HG03103 (cell line): ENCODE data around the gene FZD4.
"Not testable (repeated sequence)": the region's sequence is repeated elsewhere in the genome, so short reads cannot be mapped to it uniquely, and the experiment has no call there.

Experiments used
- ATAC-seq: cut with Tn5 transposase; IDR thresholded peaks from one replicate; pipeline ENCODE4 v1.9.1; 2021; ENCODE audit warnings: low read depth; ENCODE audit not compliant: unreplicated experiment

FZD4 gene

DNA sequence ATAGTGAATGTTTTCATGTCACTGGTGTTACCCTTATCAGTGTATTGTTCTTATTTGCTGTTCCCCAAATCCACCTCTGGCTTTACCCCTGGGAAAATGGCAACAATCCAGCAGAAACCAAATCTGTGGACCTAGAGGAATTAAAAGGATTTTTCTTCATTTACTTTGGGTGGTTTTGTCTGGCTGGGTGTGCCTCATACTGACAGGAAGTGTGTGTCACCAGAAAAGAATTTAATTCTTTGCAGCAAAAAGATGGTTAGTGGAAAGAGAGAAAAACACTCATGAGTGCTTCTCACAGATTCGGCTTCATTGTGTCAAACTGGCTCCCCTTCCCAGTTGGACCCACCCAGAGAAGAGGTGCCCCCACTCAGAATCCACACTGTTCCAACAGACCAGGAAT is 38.9 kb downstream of the FZD4 start:
- ATAC-seq: no peak

DNA sequence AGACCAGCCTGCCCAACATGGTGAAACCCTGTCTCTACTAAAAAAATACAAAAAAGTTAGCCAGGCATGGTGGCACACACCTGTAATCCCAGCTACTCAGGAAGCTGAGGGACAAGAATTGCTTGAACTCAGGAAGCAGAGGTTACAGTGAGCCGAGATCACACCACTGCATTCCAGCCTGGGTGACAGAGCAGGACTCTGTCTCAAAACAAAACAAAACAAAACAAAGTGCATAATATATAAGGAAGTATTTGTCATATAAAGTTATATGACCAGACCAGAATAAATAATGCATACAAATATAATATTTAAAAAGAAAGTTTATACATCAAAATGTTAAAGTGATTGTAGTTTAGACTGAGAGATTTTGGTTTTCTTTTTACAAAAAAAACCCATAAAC is 39.3 kb downstream of the FZD4 start:
- not testable (repeated sequence) for ATAC-seq

DNA sequence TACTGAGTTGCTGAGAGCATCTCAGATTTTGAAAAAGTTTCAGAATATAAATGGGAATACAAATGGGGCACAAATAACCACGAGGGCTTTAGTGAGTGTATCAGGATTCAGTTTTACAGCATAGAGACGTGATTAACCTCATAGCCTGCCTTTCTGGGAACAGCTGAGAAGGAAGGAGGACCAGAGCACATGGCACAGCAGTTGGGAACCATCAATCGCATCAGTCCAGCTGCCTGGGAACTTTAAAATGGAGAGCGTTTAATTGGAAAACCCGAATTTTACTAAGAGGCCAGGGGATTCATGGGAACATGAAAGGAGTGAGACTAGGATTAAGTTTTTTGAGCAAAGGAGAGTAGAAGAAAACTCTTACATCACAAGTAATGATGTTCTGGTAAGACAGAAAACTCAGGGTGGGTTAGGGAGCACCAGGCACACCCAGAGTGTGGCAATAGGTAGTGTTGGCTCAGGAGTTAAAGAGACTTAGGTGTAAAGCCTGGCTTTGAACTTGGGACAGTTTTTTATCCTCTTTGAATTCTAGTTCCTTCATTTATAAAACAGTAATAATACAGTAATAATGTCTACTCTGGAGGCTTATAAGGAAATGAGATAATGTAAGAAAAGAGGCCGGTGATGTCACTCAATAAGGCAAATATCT is 40.2 kb downstream of the FZD4 start:
- ATAC-seq: no peak

DNA sequence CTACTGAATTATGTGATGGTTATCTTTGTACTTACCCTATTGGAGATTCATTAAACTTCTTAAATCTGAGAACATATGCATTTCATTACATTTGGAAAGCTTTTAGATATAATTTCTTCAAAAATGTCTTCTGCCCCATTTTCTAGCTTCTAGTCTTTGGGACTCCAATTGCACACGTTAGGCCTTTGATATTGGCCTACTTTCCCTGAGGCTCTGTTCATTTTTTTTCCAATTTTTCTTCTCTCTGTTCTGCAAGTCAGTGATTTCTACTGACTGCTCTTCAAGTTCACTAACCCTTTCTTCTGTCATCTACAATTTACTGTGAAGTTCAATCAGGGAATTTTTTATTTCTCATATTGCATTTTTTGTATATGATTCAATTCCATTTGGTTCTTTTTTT is 43.0 kb downstream of the FZD4 start:
- no peak for ATAC-seq

DNA sequence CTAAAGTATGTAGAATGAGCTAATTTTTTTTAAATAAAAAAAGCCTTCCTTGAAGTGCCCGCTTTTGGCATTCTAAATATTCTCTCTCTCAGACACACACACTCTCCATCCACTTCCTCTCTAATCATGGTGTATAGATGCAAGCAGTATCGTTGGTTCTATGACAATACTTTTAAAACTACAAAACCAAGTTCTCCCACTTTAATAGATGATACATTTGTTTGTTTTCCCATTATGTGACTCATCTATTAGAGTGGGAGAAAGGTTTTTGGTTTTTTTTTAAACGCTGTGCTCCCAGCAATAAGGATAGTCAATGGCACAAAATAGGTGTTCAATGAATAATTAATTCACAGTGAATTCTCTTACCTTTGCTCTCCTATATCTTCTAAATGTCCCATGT is 44.6 kb downstream of the FZD4 start:
- no peak for ATAC-seq

DNA sequence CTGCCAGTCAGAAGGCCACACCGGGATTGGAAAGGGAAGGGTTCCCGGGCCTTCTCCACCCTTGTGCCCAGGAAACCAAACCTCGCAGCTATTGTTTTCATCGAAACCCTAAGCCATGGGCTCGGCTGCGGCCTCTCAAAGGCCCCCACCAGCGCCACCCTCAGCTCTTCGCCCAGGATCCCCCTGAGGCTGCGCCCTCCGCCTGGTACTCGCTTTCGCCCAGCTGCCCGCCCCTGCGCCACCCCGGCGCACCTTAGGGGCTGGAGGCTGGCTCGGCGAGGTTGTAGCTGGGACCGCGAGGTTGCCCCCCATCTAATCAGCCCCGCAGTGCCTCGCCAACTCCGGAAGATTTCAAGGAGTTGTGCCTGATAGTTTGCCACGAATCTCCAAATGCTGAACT is 49.0 kb downstream of the FZD4 start:
- no peak for ATAC-seq

DNA sequence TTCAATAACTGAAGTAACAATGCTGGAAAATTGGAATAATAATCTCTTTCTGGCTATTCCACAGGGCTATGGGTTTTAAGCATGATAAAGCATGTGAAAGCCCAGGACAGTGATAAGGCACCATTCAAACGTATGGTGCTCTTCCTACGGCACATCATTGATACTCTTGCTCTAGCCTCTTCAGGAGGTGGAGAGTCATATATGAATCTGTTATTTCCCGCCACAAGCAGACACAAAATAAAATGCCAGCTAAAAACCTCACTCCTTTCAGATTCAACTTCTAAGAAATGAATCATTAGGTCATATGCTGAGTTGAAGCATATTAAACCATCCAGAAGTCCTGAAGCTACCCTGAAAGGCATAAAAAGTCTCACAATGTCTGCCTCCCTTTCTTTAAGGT is 49.9 kb downstream of the FZD4 start:
- ATAC-seq: no peak

DNA sequence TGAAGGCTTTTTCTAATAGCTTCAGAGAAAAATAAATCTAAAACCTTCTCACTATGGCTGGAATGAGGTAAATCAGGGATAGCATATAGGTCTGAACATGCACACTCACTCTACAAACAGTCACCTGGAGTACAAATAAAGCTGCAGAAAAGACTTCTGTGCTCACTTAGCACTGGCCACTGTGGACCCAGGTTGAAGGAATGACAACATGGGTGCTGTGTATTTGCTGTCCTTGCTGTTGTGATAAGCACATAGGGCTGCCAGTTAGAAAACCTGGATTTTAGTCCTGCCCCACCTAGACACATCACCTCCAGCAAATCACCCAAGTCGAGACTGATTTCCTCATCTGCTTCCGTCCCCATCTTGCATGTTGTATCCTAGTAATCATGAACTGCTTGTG is 51.2 kb downstream of the FZD4 start:
- ATAC-seq: no peak

DNA sequence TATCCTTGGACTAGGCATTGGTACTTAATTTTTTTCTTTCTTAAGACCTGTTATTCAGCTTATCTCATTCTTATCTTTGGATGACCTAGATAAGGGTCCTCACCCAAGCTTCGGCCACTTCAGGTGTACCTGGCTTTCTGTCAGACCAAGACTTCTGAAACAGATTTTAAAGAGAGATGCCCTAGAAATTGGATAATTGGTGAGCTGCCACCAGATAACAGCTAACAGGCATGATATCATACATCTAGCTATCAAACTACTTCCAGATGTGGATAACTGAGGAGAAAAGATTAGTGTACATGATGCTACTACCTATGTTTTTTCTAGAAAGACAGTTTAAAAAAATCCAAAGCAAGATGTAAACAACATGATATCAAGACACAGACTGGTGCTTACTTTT is 52.9 kb downstream of the FZD4 start:
- no peak for ATAC-seq

DNA sequence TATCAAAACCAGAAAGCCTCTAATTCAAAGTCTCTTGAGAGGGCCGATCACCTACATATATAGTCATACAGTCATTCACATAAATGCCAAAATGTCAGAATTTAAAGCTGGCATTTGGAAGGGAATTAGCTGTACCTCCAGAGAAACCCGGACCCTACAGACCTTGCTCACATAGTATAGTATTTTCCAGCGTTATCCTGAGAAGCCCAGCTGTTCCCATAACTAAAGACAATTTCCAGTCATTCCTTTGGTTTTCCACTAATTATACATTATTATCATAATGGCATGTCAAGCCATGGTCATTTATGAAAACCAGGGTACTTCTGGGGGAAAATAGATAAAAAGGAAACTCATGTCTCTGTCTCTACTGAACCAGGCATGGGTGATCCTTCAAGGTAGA is 53.6 kb downstream of the FZD4 start:
- ATAC-seq: no peak

DNA sequence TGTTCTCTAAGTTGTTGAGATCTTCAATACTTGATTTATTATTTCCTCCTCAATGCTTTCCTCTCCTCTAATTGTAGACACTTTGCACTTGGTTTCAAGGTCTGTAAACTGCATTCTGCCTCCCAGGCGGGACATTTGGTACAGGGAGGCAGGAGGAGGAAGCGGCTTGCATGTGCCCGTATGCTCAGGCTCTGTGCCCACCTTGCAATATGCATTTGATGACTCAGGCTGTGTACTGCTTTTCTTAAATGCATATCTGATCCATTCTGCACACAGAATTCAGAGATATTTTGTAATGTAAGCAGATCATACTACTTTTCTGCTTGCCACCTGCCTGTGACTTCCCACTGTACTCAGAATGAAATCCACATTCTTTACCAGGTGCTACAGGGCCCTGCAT is 55.0 kb downstream of the FZD4 start:
- ATAC-seq: no peak

DNA sequence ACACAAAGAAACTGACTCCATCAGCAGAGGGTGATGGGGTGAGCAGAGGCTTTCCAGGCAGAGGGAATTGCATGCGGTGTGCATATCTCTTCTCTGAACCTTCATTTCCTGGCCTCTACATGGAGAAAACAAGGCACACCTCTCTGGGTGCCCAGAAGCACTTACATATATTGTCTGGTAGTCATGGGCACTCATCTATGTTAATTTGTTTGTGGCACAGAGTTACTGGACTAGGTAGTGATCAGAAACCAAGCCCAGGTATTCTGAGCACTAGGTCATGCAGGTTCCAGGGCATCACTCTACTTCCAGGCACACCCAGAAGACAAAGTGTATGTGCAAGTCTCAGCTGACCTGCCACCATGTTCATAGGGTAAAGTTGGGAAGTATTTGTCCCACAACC is 56.5 kb downstream of the FZD4 start:
- no peak for ATAC-seq

DNA sequence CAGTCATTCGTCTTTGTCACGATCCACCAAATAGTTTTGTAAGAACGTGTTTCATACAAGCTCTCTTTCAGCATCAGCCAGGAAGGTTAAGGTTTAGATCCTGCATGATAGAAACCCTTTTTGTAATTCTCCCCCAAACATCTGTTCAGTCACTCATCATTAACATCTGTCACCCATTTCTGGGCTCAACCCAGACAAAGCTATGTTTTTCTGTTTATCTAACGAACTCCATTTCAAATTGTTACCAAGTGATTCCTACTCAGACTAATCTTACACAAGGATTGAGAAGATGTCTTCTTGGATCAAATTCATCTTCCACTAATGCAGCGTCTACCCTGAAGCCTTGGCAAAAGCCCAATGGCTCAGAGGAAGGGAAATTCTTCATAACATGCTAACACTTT is 58.8 kb downstream of the FZD4 start:
- no peak for ATAC-seq
